Spinal cord (tissue), 10 donors: ENCODE measurements around the gene CAMK2A. TPM values are rescaled to one million over a fixed set of nuclear protein-coding genes. Genes with fewer than 3 reads are reported as not detected.

Experiments used
- DNase-seq, 6 donors: peaks; one replicate each; pipeline versions ENCODE4 v3.0.0 to v3.0.0-alpha.2; 2013 to 2015; ENCODE audit warnings: low spot score in 6 of 6, low read depth in 4 of 6
- H3K27ac ChIP-seq: one replicate; pipeline ENCODE4 v1.5.1; 2013; ENCODE audit warnings: low read depth, low read length, control low read depth
- H3K27me3 ChIP-seq: one replicate; pipeline ENCODE4 v1.6.1; 2013; ENCODE audit warnings: low read length; ENCODE audit not compliant: control insufficient read depth, insufficient read depth
- H3K36me3 ChIP-seq: one replicate; pipeline ENCODE4 v1.6.1; 2013; ENCODE audit warnings: low read length; ENCODE audit not compliant: control insufficient read depth, insufficient read depth
- H3K4me1 ChIP-seq: one replicate; pipeline ENCODE4 v1.6.1; 2013; ENCODE audit warnings: low read length; ENCODE audit not compliant: control insufficient read depth, insufficient read depth
- H3K4me3 ChIP-seq: one replicate; pipeline ENCODE4 v1.5.1; 2013; ENCODE audit warnings: low read depth, low read length, control low read depth
- H3K9me3 ChIP-seq: one replicate; pipeline ENCODE4 v1.6.1; 2013; ENCODE audit warnings: low read length; ENCODE audit not compliant: control insufficient read depth, insufficient read depth
- WGBS: methylation state at CpG from one replicate; pipeline ENCODE4 v1.1.5; 2013; ENCODE audit warnings: missing lambda C conversion rate; ENCODE audit not compliant: insufficient coverage; 5-methylcytosine and 5-hydroxymethylcytosine counted together
- polyA plus RNA-seq, 2 donors: library from polyadenylated mRNA; unstranded; fragments of 120-200 nt; gene quantifications; one replicate each; pipeline ENCODE4 v1.2.1, GENCODE V29; 2013; ENCODE audit not compliant: insufficient read length in 2 of 2
- total RNA-seq, 2 donors: library from RNA; depleted of rRNA in 1 of 2; stranded (reverse); fragments of 120-200 nt in 1 of 2; fragments of >200 nt in 1 of 2; gene quantifications; one replicate each; pipeline versions ENCODE4 v1.2.3 to v1.2.4, GENCODE V29; 2013 to 2014
- donor health status: healthy.

Gene CAMK2A
- total and polyA plus RNA-seq, 4 donors, result 5.7 to 26.8 (median 23.5) TPM

- Histone ChIP-seq H3K36me3 (peaks cover 20% of the 10 kb centered on the region), H3K27ac (no peak overlapping the region), H3K27me3 (no peaks in the 10 kb centered on the region), H3K4me3 (no peak overlapping the region), H3K4me1 (peaks cover 29% of the 10 kb centered on the region), H3K9me3 (no peaks in the 10 kb centered on the region)
- 71% methylated on average over 4 of the region's 8 CpGs for WGBS
- no peak for DNase-seq
These were observed 28.3 kb downstream of the CAMK2A start for GRCh38 chr5:150261231-150261630.

GRCh38 chr5:150258130-150258529, 31.4 kb downstream of the CAMK2A start:
- Histone ChIP-seq H3K36me3 (peaks cover 11% of the 10 kb centered on the region), H3K27me3 (no peaks in the 10 kb centered on the region), H3K9me3 (no peaks in the 10 kb centered on the region), H3K4me1 (peaks cover 29% of the 10 kb centered on the region), H3K27ac (no peak overlapping the region), H3K4me3 (no peak overlapping the region)
- WGBS, result 43% methylated on average over 5 of the region's 6 CpGs
- DNase-seq, result peak in 2 of 6 donors; percentile 28 to 75

- no peak for DNase-seq
- Histone ChIP-seq H3K36me3 (peaks cover 13% of the 10 kb centered on the region), H3K4me1 (peaks cover 29% of the 10 kb centered on the region), H3K27me3 (no peaks in the 10 kb centered on the region), H3K4me3 (no peak overlapping the region), H3K9me3 (no peaks in the 10 kb centered on the region), H3K27ac (no peak overlapping the region)
- 85% methylated on average over 11 of the region's 11 CpGs for WGBS
These were observed 32.1 kb downstream of the CAMK2A start for GRCh38 chr5:150257424-150257823.

GRCh38 chr5:150256410-150257064, 33.0 kb downstream of the CAMK2A start:
- H3K27ac ChIP-seq, result no peak overlapping the region
- peaks cover 29% of the 10 kb centered on the region for H3K4me1 ChIP-seq
- 69% methylated on average over 11 of the region's 12 CpGs for WGBS
- no peak for DNase-seq
- H3K9me3 ChIP-seq, result no peaks in the 10 kb centered on the region
- H3K36me3 ChIP-seq, result peaks cover 18% of the 10 kb centered on the region
- no peak overlapping the region for H3K4me3 ChIP-seq
- no peaks in the 10 kb centered on the region for H3K27me3 ChIP-seq

GRCh38 chr5:150255659-150256409, 33.7 kb downstream of the CAMK2A start:
- H3K4me3 ChIP-seq, result no peak overlapping the region
- H3K36me3 ChIP-seq, result peaks cover 21% of the 10 kb centered on the region
- H3K9me3 ChIP-seq, result no peaks in the 10 kb centered on the region
- H3K27ac ChIP-seq, result no peak overlapping the region
- H3K4me1 ChIP-seq, result peaks cover 29% of the 10 kb centered on the region
- WGBS, result 76% methylated on average over 4 of the region's 6 CpGs
- peak in 2 of 6 donors; percentile 66 to 92 for DNase-seq
- no peaks in the 10 kb centered on the region for H3K27me3 ChIP-seq

GRCh38 chr5:150254774-150255173, 34.8 kb downstream of the CAMK2A start:
- WGBS, result 100% methylated on average over 1 of the region's 4 CpGs
- Histone ChIP-seq H3K4me3 (no peak overlapping the region), H3K9me3 (no peaks in the 10 kb centered on the region), H3K27me3 (no peaks in the 10 kb centered on the region), H3K27ac (no peak overlapping the region), H3K4me1 (peaks cover 29% of the 10 kb centered on the region), H3K36me3 (peaks cover 32% of the 10 kb centered on the region)
- no peak for DNase-seq

- 79% methylated on average over 7 of the region's 7 CpGs for WGBS
- Histone ChIP-seq H3K27ac (no peak overlapping the region), H3K27me3 (no peaks in the 10 kb centered on the region), H3K4me1 (peaks cover 29% of the 10 kb centered on the region), H3K9me3 (no peaks in the 10 kb centered on the region), H3K36me3 (peaks cover 36% of the 10 kb centered on the region), H3K4me3 (no peak overlapping the region)
- no peak for DNase-seq
These were observed 35.2 kb downstream of the CAMK2A start for GRCh38 chr5:150254363-150254762.

- no peak overlapping the region for H3K27ac ChIP-seq
- 75% methylated on average over 9 of the region's 10 CpGs for WGBS
- H3K4me1 ChIP-seq, result peaks cover 29% of the 10 kb centered on the region
- no peaks in the 10 kb centered on the region for H3K9me3 ChIP-seq
- H3K36me3 ChIP-seq, result peaks cover 41% of the 10 kb centered on the region
- H3K27me3 ChIP-seq, result no peaks in the 10 kb centered on the region
- no peak for DNase-seq
- H3K4me3 ChIP-seq, result no peak overlapping the region
These were observed 36.0 kb downstream of the CAMK2A start for GRCh38 chr5:150253416-150254208.

- no peaks in the 10 kb centered on the region for H3K27me3 ChIP-seq
- peaks cover 46% of the 10 kb centered on the region for H3K36me3 ChIP-seq
- WGBS, result 95% methylated on average over 6 of the region's 6 CpGs
- H3K9me3 ChIP-seq, result no peaks in the 10 kb centered on the region
- H3K27ac ChIP-seq, result no peak overlapping the region
- H3K4me3 ChIP-seq, result no peak overlapping the region
- DNase-seq, result no peak
- peaks cover 20% of the 10 kb centered on the region for H3K4me1 ChIP-seq
These were observed 37.1 kb downstream of the CAMK2A start for GRCh38 chr5:150252489-150252888.
